DND-41 (cell line): Measurements from ENCODE around the gene ERC2.

ENCODE experiments used
- ATAC-seq: fragments of 200-7000 bp; cut with Tn5 transposase; 3 replicates; pipeline ENCODE4 v1.9.1; 2021; ENCODE audit warnings: low read depth; ENCODE audit not compliant: insufficient read depth
- DNase-seq: peaks from one replicate; pipeline ENCODE4 v3.0.0-alpha.2; 2020
- H2AFZ ChIP-seq: 2 replicates; pipeline ENCODE4 v1.6.0; 2012; ENCODE audit warnings: low read depth, low read length
- H3K27ac ChIP-seq: 2 replicates; pipeline ENCODE4 v1.5.1; 2012; ENCODE audit warnings: low read length, inconsistent platforms
- H3K27me3 ChIP-seq: fragments of 200-600 bp; sonication (generic); 2 replicates; pipeline ENCODE4 v1.6.0; 2012; ENCODE audit warnings: low read length, mild to moderate bottlenecking, inconsistent platforms; ENCODE audit not compliant: insufficient read depth, poor library complexity
- H3K36me3 ChIP-seq: 2 replicates; pipeline ENCODE4 v1.5.1; 2012; ENCODE audit warnings: low read length, inconsistent platforms; ENCODE audit not compliant: insufficient read depth
- H3K4me1 ChIP-seq: 2 replicates; pipeline ENCODE4 v1.5.1; 2012; ENCODE audit warnings: mild to moderate bottlenecking, low read length; ENCODE audit not compliant: insufficient read depth
- H3K4me2 ChIP-seq: 2 replicates; pipeline ENCODE4 v1.6.0; 2012; ENCODE audit warnings: mild to moderate bottlenecking, moderate library complexity, low read length, inconsistent platforms; ENCODE audit not compliant: insufficient read depth
- H3K4me3 ChIP-seq, 2 experiments: fragments of 200-600 bp in 1 of 2; shearing (Covaris generic) in 1 of 2; 2 replicates each; pipeline ENCODE4 v1.5.1; 2012 to 2016; ENCODE audit warnings: inconsistent platforms in 2 of 2, low read length in 2 of 2, mild to moderate bottlenecking in 2 of 2, low read depth in 1 of 2, moderate library complexity in 1 of 2
- H3K79me2 ChIP-seq: 2 replicates; pipeline ENCODE4 v1.6.0; 2012; ENCODE audit warnings: low read length, inconsistent platforms; ENCODE audit not compliant: insufficient read depth
- H3K9ac ChIP-seq: 2 replicates; pipeline ENCODE4 v1.6.0; 2012; ENCODE audit warnings: low read depth, mild to moderate bottlenecking, inconsistent platforms, low read length, moderate library complexity
- H3K9me3 ChIP-seq: 2 replicates; pipeline ENCODE4 v1.5.1; 2012; ENCODE audit warnings: low read length, moderate library complexity, mild to moderate bottlenecking, inconsistent platforms; ENCODE audit not compliant: insufficient read depth, severe bottlenecking
- H4K20me1 ChIP-seq: 2 replicates; pipeline ENCODE4 v1.6.0; 2012; ENCODE audit warnings: low read length; ENCODE audit not compliant: insufficient read depth
- CTCF ChIP-seq: IDR thresholded peaks from 2 replicates; pipeline ENCODE4 v1.5.1; 2012; ENCODE audit warnings: borderline replicate concordance, low read length, moderate library complexity, mild to moderate bottlenecking; ENCODE audit not compliant: poor library complexity, severe bottlenecking; ENCODE audit errors: extremely low read depth
- EZH2 ChIP-seq: IDR thresholded peaks from 3 replicates; pipeline ENCODE4 v1.6.1; 2012; ENCODE audit warnings: borderline replicate concordance, low read depth, mild to moderate bottlenecking, moderate library complexity, low read length, inconsistent platforms; ENCODE audit not compliant: severe bottlenecking

The ERC2 gene

GRCh38 chr3:55801676-55802075 is 666.6 kb downstream of the ERC2 start:
- H3K36me3 ChIP-seq, result no peaks in the 10 kb centered on the region
- H4K20me1 ChIP-seq, result no peaks in the 10 kb centered on the region
- no peak overlapping the region for H3K4me2 ChIP-seq
- H3K4me3 ChIP-seq, result no peak overlapping the region
- H3K27ac ChIP-seq, result no peak overlapping the region
- H3K9me3 ChIP-seq, result no peaks in the 10 kb centered on the region
- H2AFZ ChIP-seq, result no peak overlapping the region
- no peak for ATAC-seq
- DNase-seq, result no peak
- no peaks in the 10 kb centered on the region for H3K79me2 ChIP-seq
- no peak for TF ChIP-seq EZH2
- no peak for TF ChIP-seq CTCF
- no peaks in the 10 kb centered on the region for H3K4me1 ChIP-seq
- H3K9ac ChIP-seq, result no peak overlapping the region
- H3K27me3 ChIP-seq, result no peaks in the 10 kb centered on the region

- no peak overlapping the region for H3K4me2 ChIP-seq
- H3K9ac ChIP-seq, result no peak overlapping the region
- H3K4me3 ChIP-seq, result no peak overlapping the region
- no peak overlapping the region for H3K27ac ChIP-seq
- no peaks in the 10 kb centered on the region for H3K4me1 ChIP-seq
- no peaks in the 10 kb centered on the region for H4K20me1 ChIP-seq
- H2AFZ ChIP-seq, result no peak overlapping the region
- no peak for ATAC-seq
- no peaks in the 10 kb centered on the region for H3K9me3 ChIP-seq
- no peak for TF ChIP-seq EZH2
- TF ChIP-seq CTCF, result no peak
- no peaks in the 10 kb centered on the region for H3K36me3 ChIP-seq
- DNase-seq, result no peak
- no peaks in the 10 kb centered on the region for H3K79me2 ChIP-seq
- H3K27me3 ChIP-seq, result no peaks in the 10 kb centered on the region
Observed at GRCh38 chr3:55801068-55801467, 667.2 kb downstream of the ERC2 start.

GRCh38 chr3:55797775-55798174 is 670.5 kb downstream of the ERC2 start:
- Histone ChIP-seq H3K79me2 (no peaks in the 10 kb centered on the region), H3K4me1 (no peaks in the 10 kb centered on the region), H3K4me2 (no peak overlapping the region), H4K20me1 (no peaks in the 10 kb centered on the region), H3K27ac (no peak overlapping the region), H3K4me3 (no peak overlapping the region), H2AFZ (no peak overlapping the region), H3K9ac (no peak overlapping the region), H3K9me3 (no peaks in the 10 kb centered on the region), H3K27me3 (no peaks in the 10 kb centered on the region), H3K36me3 (no peaks in the 10 kb centered on the region)
- DNase-seq, result no peak
- TF ChIP-seq EZH2, result no peak
- no peak for TF ChIP-seq CTCF
- no peak for ATAC-seq

- H3K4me1 ChIP-seq, result no peaks in the 10 kb centered on the region
- H4K20me1 ChIP-seq, result no peaks in the 10 kb centered on the region
- ATAC-seq (no peak), DNase-seq (no peak)
- no peak overlapping the region for H3K4me2 ChIP-seq
- no peaks in the 10 kb centered on the region for H3K9me3 ChIP-seq
- no peak overlapping the region for H2AFZ ChIP-seq
- H3K4me3 ChIP-seq, result no peak overlapping the region
- no peak for TF ChIP-seq CTCF
- TF ChIP-seq EZH2, result no peak
- no peaks in the 10 kb centered on the region for H3K79me2 ChIP-seq
- no peak overlapping the region for H3K9ac ChIP-seq
- H3K27ac ChIP-seq, result no peak overlapping the region
- no peaks in the 10 kb centered on the region for H3K36me3 ChIP-seq
- H3K27me3 ChIP-seq, result no peaks in the 10 kb centered on the region
Observed at GRCh38 chr3:55797084-55797483, 671.2 kb downstream of the ERC2 start.
